Epithelial cell of proximal tubule (primary cell): ENCODE measurements around the gene UNC80. TPM values are rescaled to one million over a fixed set of nuclear protein-coding genes. Genes with fewer than 3 reads are reported as not detected.

Experiments used
- DNase-seq: peaks from one replicate; pipeline ENCODE4 v3.0.0-alpha.2; 2011; ENCODE audit warnings: low read depth
- H3K4me3 ChIP-seq: 2 replicates; pipeline ENCODE4 v1.5.1; 2011; ENCODE audit warnings: low read depth, mild to moderate bottlenecking, low read length
- total RNA-seq: library from RNA; depleted of rRNA; stranded (reverse); fragments of >200 nt; gene quantifications from 2 replicates; pipeline ENCODE4 v1.2.3, GENCODE V29; 2015
- TF ChIP-seq, protein P1 (sequence below): conservative IDR thresholded peaks from 2 replicates; pipeline ENCODE4 v1.5.1; 2012; ENCODE audit warnings: low read depth, mild to moderate bottlenecking, low read length

UNC80 gene
- total RNA-seq, 1 donor from 2014 or later = not detected

DNA sequence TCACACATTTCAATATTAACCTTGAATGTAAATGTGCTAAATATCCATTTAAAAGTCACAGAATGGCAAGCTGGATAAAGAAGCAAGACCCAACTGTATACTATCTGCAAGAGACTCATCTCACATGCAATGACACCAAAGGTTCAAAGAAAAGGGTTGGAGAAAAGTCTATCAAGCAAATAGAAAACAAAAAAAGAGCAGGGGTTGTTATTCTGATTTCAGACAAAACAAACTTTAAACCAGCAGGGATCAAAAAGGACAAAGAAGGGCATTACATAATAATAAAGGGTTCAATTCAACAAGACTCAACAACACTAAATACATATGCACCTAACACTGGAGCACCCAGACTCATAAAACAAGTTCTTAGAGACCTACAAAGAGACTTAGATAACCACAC is 14.5 kb upstream of the UNC80 start:
- DNase-seq = no peak
- H3K4me3 ChIP-seq = no peak overlapping the region
- TF ChIP-seq, protein P1, sequence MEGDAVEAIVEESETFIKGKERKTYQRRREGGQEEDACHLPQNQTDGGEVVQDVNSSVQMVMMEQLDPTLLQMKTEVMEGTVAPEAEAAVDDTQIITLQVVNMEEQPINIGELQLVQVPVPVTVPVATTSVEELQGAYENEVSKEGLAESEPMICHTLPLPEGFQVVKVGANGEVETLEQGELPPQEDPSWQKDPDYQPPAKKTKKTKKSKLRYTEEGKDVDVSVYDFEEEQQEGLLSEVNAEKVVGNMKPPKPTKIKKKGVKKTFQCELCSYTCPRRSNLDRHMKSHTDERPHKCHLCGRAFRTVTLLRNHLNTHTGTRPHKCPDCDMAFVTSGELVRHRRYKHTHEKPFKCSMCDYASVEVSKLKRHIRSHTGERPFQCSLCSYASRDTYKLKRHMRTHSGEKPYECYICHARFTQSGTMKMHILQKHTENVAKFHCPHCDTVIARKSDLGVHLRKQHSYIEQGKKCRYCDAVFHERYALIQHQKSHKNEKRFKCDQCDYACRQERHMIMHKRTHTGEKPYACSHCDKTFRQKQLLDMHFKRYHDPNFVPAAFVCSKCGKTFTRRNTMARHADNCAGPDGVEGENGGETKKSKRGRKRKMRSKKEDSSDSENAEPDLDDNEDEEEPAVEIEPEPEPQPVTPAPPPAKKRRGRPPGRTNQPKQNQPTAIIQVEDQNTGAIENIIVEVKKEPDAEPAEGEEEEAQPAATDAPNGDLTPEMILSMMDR = no peak

DNA sequence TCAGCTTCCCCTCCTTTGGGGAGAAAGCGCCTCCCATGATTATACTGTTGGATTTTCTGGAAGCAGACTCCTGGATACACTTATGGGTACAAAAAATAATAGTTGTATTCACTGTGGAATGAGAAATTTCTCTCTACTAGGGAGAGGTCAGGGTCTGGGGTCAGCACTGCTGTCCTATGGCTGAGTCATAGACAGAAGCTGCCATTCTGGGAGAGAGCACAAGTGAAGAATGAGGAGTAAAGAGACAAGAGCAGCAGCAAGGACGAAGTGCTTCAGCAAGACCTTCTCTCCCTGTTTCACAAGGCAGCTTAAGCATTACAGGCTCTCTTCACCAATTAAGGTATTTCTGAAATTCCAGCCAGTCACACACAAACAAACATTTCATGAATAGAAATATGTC is 10.1 kb upstream of the UNC80 start:
- DNase-seq = no peak
- TF ChIP-seq, protein P1 = no peak
- no peak overlapping the region for H3K4me3 ChIP-seq

DNA sequence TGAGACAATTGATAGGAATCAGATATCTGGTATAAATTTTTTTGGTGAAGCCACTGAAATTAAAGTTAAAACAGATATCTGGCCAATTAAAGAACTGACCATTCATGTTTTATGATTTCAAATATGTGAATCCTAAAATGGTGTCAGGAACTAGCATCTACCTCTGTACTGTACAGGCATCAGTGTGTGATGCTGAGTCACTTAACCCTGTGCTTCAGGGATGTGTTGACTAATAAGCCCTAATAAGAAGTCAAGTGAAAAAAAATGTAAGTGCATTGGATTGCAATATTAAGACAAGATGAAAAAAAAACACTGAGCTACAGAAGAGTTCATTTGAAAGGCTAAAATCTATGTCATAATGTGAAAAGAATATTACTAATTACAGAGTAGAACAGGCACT is 9.1 kb upstream of the UNC80 start:
- TF ChIP-seq, protein P1 = no peak
- DNase-seq = no peak
- no peak overlapping the region for H3K4me3 ChIP-seq

DNA sequence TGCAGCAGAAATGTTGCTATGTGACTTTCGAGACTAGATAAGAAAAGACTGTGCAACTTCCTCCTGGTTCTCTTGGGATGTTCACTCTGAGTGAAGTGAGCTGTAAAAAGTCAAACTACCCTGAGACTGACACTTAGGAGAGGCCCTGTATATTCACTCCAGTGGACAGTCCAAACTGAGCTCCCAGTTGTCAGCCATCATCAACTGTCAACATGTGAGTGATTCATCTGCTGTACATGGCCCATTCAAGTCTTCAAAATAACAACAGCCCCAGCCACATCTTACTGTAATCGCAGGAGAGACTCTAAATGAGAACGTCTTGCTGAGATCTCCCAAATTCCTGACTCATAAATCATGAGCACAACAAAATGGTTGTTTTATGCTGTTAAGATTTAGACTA is 8.5 kb upstream of the UNC80 start:
- no peak overlapping the region for H3K4me3 ChIP-seq
- DNase-seq = no peak
- TF ChIP-seq, protein P1 = no peak

DNA sequence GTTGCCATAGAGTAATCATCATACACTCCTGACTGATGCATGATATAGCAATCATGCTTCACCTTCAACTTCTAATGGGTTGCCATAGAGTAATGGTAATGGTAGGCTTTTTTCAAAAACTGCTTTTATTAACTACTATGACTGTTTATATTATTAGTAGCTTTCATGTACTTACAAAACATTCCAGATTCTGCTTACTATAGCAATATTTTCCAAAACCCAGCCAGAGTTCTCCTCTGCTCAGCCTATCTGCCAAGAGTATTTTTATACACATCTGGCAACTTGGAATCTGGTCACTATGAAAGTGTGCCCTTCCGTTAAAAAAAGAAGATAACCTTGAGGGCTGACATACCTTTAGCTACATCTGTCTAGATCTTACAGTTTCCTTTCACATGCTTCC is 5.0 kb upstream of the UNC80 start:
- no peak overlapping the region for H3K4me3 ChIP-seq
- DNase-seq = no peak
- TF ChIP-seq, protein P1 = no peak

DNA sequence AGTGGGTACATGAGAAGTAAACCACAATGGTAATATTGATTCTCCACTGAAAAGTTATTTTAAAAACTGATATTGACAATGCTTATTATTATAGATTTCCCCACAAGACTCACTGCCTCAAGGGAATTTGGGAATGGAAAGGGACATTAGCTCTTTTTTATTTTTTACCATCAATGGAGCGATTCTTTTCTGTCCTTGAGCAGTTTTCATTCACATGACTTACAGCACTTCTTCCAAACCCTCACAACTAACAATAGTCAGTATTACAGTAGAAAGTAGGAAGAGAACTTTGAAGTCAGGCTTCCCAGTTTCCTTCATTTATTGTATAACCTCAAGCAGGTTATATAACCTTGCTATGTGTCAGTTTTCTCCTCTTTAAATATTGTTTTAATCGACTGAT is 4.3 kb upstream of the UNC80 start:
- TF ChIP-seq, protein P1 = no peak
- H3K4me3 ChIP-seq = no peak overlapping the region
- no peak for DNase-seq

DNA sequence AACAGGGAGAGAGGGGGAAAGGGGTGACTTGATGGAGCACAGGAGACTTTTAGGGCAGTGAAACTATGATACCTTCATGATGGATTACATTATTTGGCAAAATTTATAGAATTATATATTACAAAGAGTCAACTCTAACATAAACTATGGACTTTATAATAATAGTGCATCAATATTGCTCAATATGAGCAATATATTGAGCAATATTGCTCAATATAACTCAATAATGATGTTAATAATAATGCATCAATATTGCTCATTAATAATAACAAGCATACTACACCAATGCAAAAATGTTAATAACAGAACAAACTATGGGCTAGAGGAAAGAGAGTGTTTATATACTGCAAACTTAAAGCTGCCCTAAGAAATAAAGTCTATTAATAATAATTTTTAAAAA is 3.1 kb upstream of the UNC80 start:
- no peak overlapping the region for H3K4me3 ChIP-seq
- no peak for DNase-seq
- TF ChIP-seq, protein P1 = no peak
